Endodermal cell (in vitro differentiated cells): Measurements from ENCODE around the gene MUC21. TPM values are rescaled to one million over a fixed set of nuclear protein-coding genes. Genes with fewer than 3 reads are reported as not detected.
"Not testable (repeated sequence)": the region's sequence is repeated elsewhere in the genome, so short reads cannot be mapped to it uniquely, and the experiment has no call there.

Source experiments
- DNase-seq: peaks from one replicate; pipeline ENCODE4 v3.0.0-alpha.2; 2017
- H3K27ac ChIP-seq: 2 replicates; pipeline ENCODE4 v1.5.1; 2013; ENCODE audit warnings: mild to moderate bottlenecking, low read depth, low read length, moderate library complexity
- H3K27me3 ChIP-seq: 2 replicates; pipeline ENCODE4 v1.6.1; 2013; ENCODE audit warnings: mild to moderate bottlenecking, low read length, moderate library complexity; ENCODE audit not compliant: insufficient read depth, control insufficient read depth, poor library complexity, severe bottlenecking
- H3K36me3 ChIP-seq: 2 replicates; pipeline ENCODE4 v1.7.0; 2013; ENCODE audit warnings: mild to moderate bottlenecking, low read length, moderate library complexity; ENCODE audit not compliant: control insufficient read depth, insufficient read depth
- H3K4me1 ChIP-seq: one replicate; pipeline ENCODE4 v1.7.0; 2013; ENCODE audit warnings: low read length; ENCODE audit not compliant: control insufficient read depth, insufficient read depth
- H3K4me3 ChIP-seq: 2 replicates; pipeline ENCODE4 v1.5.1; 2013; ENCODE audit warnings: mild to moderate bottlenecking, low read length, moderate library complexity
- H3K9ac ChIP-seq: 2 replicates; pipeline ENCODE4 v1.6.1; 2013; ENCODE audit warnings: mild to moderate bottlenecking, low read length, moderate library complexity; ENCODE audit not compliant: poor library complexity, severe bottlenecking; ENCODE audit errors: extremely low read depth
- H3K9me3 ChIP-seq: 2 replicates; pipeline ENCODE4 v1.6.1; 2013; ENCODE audit warnings: mild to moderate bottlenecking, low read length, moderate library complexity; ENCODE audit not compliant: control insufficient read depth
- H3K27ac Mint-ChIP-seq: 2 replicates; pipeline ENCODE4 v1.8.0; 2020; ENCODE audit warnings: mixed read lengths
- H3K27me3 Mint-ChIP-seq: 2 replicates; pipeline ENCODE4 v1.8.0; 2021; ENCODE audit warnings: mild to moderate bottlenecking, mixed read lengths; ENCODE audit not compliant: insufficient read depth
- H3K36me3 Mint-ChIP-seq: 2 replicates; pipeline ENCODE4 v1.8.0; 2020; ENCODE audit warnings: low read depth, mixed read lengths
- H3K4me1 Mint-ChIP-seq: 2 replicates; pipeline ENCODE4 v1.8.0; 2020; ENCODE audit warnings: mixed read lengths
- H3K4me3 Mint-ChIP-seq: 2 replicates; pipeline ENCODE4 v1.8.0; 2020; ENCODE audit warnings: mild to moderate bottlenecking, moderate library complexity, mixed read lengths
- H3K9me3 Mint-ChIP-seq: 2 replicates; pipeline ENCODE4 v1.8.0; 2020; ENCODE audit warnings: mild to moderate bottlenecking, mixed read lengths
- CTCF ChIP-seq: fragments of 200-600 bp; sonication (generic); conservative IDR thresholded peaks from 2 replicates; pipeline ENCODE4 v1.5.0; 2021; ENCODE audit warnings: antibody characterized with exemption, mild to moderate bottlenecking
- WGBS, 2 experiments: methylation state at CpG; one replicate each; pipeline versions ENCODE4 v1.1.5 to v1.1.7; 2013; ENCODE audit warnings: missing lambda C conversion rate in 2 of 2, mixed read lengths in 1 of 2; ENCODE audit not compliant: insufficient coverage in 1 of 2, insufficient read length in 1 of 2; 5-methylcytosine and 5-hydroxymethylcytosine counted together
- total RNA-seq, 2 donors: library from RNA; stranded (reverse); fragmentation: NEBNext Ultra II Directional in 1 of 2; extraction: Animal tissue kit (Norgen Biotek cat#: 25700) in 1 of 2; gene quantifications; 2 replicates in 1 of 2; 3 replicates in 1 of 2; pipeline ENCODE4 v1.2.1, GENCODE V29; 2021

MUC21 gene
- total RNA-seq, 2 donors from 2014 or later: not detected

GRCh38 chr6:31010393-31011060 is 27.0 kb downstream of the MUC21 start, which contains the start of gene MUC22:
TSS of gene MUC22 (plus strand) at chr6:31010474. CDS start at chr6:31010707, 233 bp downstream.
- 94 to 99% methylated on average over 2 to 4 of the region's 4 CpGs for WGBS, 2 experiments

GRCh38 chr6:31011153-31011552 is 27.6 kb downstream of the MUC21 start:
- no peak for TF ChIP-seq CTCF
- peaks cover 10% of the 10 kb centered on the region for H3K27me3 Mint-ChIP-seq

More at GRCh38 chr6:31010393-31011060, 27.0 kb downstream of the MUC21 start, which contains the start of gene MUC22:
- H3K9me3 Mint-ChIP-seq: peaks cover 2% of the 10 kb centered on the region
- no peak within 1 kb of the TSS for H3K27ac Mint-ChIP-seq
- H3K27me3 Mint-ChIP-seq: peaks cover 10% of the 10 kb centered on the region
- H3K4me1 ChIP-seq: no peaks in the 10 kb centered on the region
- H3K4me3 ChIP-seq: no peak within 1 kb of the TSS
- no peaks in the 10 kb centered on the region for H3K27me3 ChIP-seq
- H3K36me3 ChIP-seq: no peaks in the 10 kb centered on the region
- no peak for DNase-seq
- H3K27ac ChIP-seq: no peak within 1 kb of the TSS
- H3K36me3 Mint-ChIP-seq: no peaks in the 10 kb centered on the region
- H3K4me1 Mint-ChIP-seq: peaks cover 2% of the 10 kb centered on the region
- H3K9ac ChIP-seq: no peak within 1 kb of the TSS
- no peak within 1 kb of the TSS for H3K4me3 Mint-ChIP-seq
- TF ChIP-seq CTCF: no peak
- no peaks in the 10 kb centered on the region for H3K9me3 ChIP-seq

GRCh38 chr6:31016659-31017299 is 33.3 kb downstream of the MUC21 start:
- H3K27ac Mint-ChIP-seq: no peak overlapping the region
- H3K9me3 Mint-ChIP-seq: peaks cover 24% of the 10 kb centered on the region
- no peaks in the 10 kb centered on the region for H3K36me3 Mint-ChIP-seq
- no peak for DNase-seq
- H3K9ac ChIP-seq: no peak overlapping the region
- H3K4me1 Mint-ChIP-seq: no peaks in the 10 kb centered on the region
- H3K27me3 ChIP-seq: no peaks in the 10 kb centered on the region
- no peak overlapping the region for H3K4me3 Mint-ChIP-seq
- H3K4me3 ChIP-seq: no peak overlapping the region
- H3K9me3 ChIP-seq: peaks cover 12% of the 10 kb centered on the region
- 88 to 90% methylated on average over 11 to 36 of the region's 36 CpGs for WGBS, 2 experiments
- H3K36me3 ChIP-seq: no peaks in the 10 kb centered on the region
- TF ChIP-seq CTCF: no peak
- H3K27ac ChIP-seq: no peak overlapping the region
- no peaks in the 10 kb centered on the region for H3K4me1 ChIP-seq
- peaks cover 32% of the 10 kb centered on the region for H3K27me3 Mint-ChIP-seq

More at GRCh38 chr6:31011153-31011552, 27.6 kb downstream of the MUC21 start:
- no peak for DNase-seq
- Histone ChIP-seq H3K27me3 (no peaks in the 10 kb centered on the region), H3K4me1 (no peaks in the 10 kb centered on the region), H3K27ac (no peak overlapping the region), H3K4me3 (no peak overlapping the region), H3K9ac (no peak overlapping the region), H3K9me3 (peaks cover 4% of the 10 kb centered on the region), H3K36me3 (no peaks in the 10 kb centered on the region)
- no peaks in the 10 kb centered on the region for H3K4me1 Mint-ChIP-seq
- H3K36me3 Mint-ChIP-seq: no peaks in the 10 kb centered on the region
- H3K4me3 Mint-ChIP-seq: no peak overlapping the region
- H3K27ac Mint-ChIP-seq: no peak overlapping the region
- WGBS, 2 experiments: 70 to 73% methylated on average over 6 of the region's 6 CpGs
- peaks cover 8% of the 10 kb centered on the region for H3K9me3 Mint-ChIP-seq

- not testable (repeated sequence) for DNase-seq, H3K36me3 ChIP-seq, H3K4me3 Mint-ChIP-seq, H3K4me1 ChIP-seq, H3K4me3 ChIP-seq, H3K36me3 Mint-ChIP-seq, H3K4me1 Mint-ChIP-seq, H3K27me3 ChIP-seq, H3K9ac ChIP-seq, H3K27ac Mint-ChIP-seq, H3K27ac ChIP-seq
- peaks cover 12% of the 10 kb centered on the region for H3K9me3 ChIP-seq
- Mint-ChIP-seq H3K27me3 (peaks cover 29% of the 10 kb centered on the region), H3K9me3 (peaks cover 26% of the 10 kb centered on the region)
- WGBS, 2 experiments: 82% methylated on average over 3 of the region's 3 CpGs; no CpG with 5 or more reads in 1 of the 2 experiments
These were observed 33.9 kb downstream of the MUC21 start for GRCh38 chr6:31017436-31017835.
